ENCODE data around the gene RNASE2.
"Not testable (repeated sequence)": the region's sequence is repeated elsewhere in the genome, so short reads cannot be mapped to it uniquely, and the experiment has no call there.

DNA sequence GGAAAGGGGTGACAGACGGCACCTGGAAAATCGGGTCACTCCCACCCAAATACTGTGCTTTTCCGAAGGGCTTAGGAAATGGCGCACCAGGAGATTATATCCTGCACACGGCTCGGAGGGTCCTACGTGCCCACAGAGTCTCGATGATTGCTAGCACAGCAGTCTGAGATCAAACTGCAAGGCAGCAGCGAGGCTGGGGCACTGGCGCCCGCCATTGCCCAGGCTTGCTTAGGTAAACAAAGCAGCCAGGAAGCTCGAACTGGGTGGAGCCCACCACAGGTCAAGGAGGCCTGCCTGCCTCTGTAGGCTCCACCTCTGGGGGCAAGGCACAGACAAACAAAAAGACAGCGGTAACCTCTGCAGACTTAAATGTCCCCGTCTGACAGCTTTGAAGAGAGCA, 44.5 kb upstream of the RNASE2 start:
- TF ChIP-seq, protein P1, sequence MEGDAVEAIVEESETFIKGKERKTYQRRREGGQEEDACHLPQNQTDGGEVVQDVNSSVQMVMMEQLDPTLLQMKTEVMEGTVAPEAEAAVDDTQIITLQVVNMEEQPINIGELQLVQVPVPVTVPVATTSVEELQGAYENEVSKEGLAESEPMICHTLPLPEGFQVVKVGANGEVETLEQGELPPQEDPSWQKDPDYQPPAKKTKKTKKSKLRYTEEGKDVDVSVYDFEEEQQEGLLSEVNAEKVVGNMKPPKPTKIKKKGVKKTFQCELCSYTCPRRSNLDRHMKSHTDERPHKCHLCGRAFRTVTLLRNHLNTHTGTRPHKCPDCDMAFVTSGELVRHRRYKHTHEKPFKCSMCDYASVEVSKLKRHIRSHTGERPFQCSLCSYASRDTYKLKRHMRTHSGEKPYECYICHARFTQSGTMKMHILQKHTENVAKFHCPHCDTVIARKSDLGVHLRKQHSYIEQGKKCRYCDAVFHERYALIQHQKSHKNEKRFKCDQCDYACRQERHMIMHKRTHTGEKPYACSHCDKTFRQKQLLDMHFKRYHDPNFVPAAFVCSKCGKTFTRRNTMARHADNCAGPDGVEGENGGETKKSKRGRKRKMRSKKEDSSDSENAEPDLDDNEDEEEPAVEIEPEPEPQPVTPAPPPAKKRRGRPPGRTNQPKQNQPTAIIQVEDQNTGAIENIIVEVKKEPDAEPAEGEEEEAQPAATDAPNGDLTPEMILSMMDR (IDR thresholded peaks at IDR 0.05): not testable (repeated sequence)
- not testable (repeated sequence) for TF ChIP-seq POLR2A (IDR thresholded peaks at IDR 0.05)

Measured in right lobe of liver (tissue), 4 donors.